IMR-90 (cell line): ENCODE measurements around the gene TMEM205. TPM values are rescaled to one million over a fixed set of nuclear protein-coding genes. Genes with fewer than 3 reads are reported as not detected.
A peak's percentile ranks its signal among the peaks of the same experiment; 100 is the strongest.

Source experiments
- ATAC-seq: fragments of 200-7000 bp; cut with Tn5 transposase; 2 replicates; pipeline ENCODE4 v1.9.1; 2020; ENCODE audit warnings: low read depth, mild to moderate bottlenecking, moderate library complexity
- BruUV-seq: library from RNA; stranded (reverse); fragments of 400-500 nt; replicated peaks from 2 replicates; lab custom pipeline; 2021; lab: Mats Ljungman, UMichigan
- CTCF ChIA-PET: fragments of 300-600 bp; formaldehyde crosslinking; extraction: SDS; loops from one replicate; lab custom pipeline; 2021; ENCODE audit warnings: antibody characterized with exemption; lab: Yijun Ruan, JAX
- POLR2A ChIA-PET: fragments of 300-600 bp; sonication (Branson Sonifier 250); formaldehyde crosslinking; loops from one replicate; lab custom pipeline; 2022; ENCODE audit warnings: antibody characterized with exemption; ENCODE audit not compliant: unreplicated experiment; lab: Charles Lee
- DNase-seq: peaks from one replicate; pipeline ENCODE4 v3.0.0; 2013
- H2AFZ ChIP-seq: replicated peaks from 2 replicates; pipeline ENCODE3; 2013; ENCODE audit warnings: low read length, mild to moderate bottlenecking; ENCODE audit not compliant: poor library complexity
- H2AK5ac ChIP-seq: 2 replicates; pipeline ENCODE4 v1.6.1; 2013; ENCODE audit warnings: low read depth, low read length, inconsistent platforms
- H2AK9ac ChIP-seq: replicated peaks from 2 replicates; pipeline ENCODE3; 2013; ENCODE audit warnings: mild to moderate bottlenecking, low read depth, low read length, moderate library complexity; ENCODE audit not compliant: poor library complexity
- H2BK120ac ChIP-seq: 2 replicates; pipeline ENCODE4 v1.6.1; 2013; ENCODE audit warnings: low read depth, low read length, inconsistent platforms
- H2BK15ac ChIP-seq: 3 replicates; pipeline ENCODE4 v1.6.1; 2013; ENCODE audit warnings: low read depth, low read length, inconsistent platforms
- H2BK20ac ChIP-seq: 2 replicates; pipeline ENCODE4 v1.6.1; 2013; ENCODE audit warnings: low read depth, mild to moderate bottlenecking, inconsistent platforms, low read length, moderate library complexity
- H2BK5ac ChIP-seq: 2 replicates; pipeline ENCODE4 v1.6.1; 2013; ENCODE audit warnings: mild to moderate bottlenecking, low read depth, low read length, inconsistent platforms; ENCODE audit not compliant: poor library complexity, severe bottlenecking
- H3K14ac ChIP-seq: replicated peaks from 2 replicates; pipeline ENCODE4 v1.6.1; 2013; ENCODE audit warnings: low read depth, low read length, inconsistent platforms
- H3K18ac ChIP-seq: 2 replicates; pipeline ENCODE4 v1.6.1; 2013; ENCODE audit warnings: low read depth, low read length, control low read depth
- H3K23ac ChIP-seq: 2 replicates; pipeline ENCODE4 v1.6.1; 2013; ENCODE audit warnings: low read depth, low read length, inconsistent platforms
- H3K27ac ChIP-seq: 2 replicates; pipeline ENCODE4 v1.5.1; 2013; ENCODE audit warnings: mild to moderate bottlenecking, control low read depth, low read length; ENCODE audit not compliant: insufficient read depth
- H3K27me3 ChIP-seq: 2 replicates; pipeline ENCODE4 v1.6.1; 2013; ENCODE audit warnings: low read length; ENCODE audit not compliant: control insufficient read depth, insufficient read depth
- H3K36me3 ChIP-seq: 2 replicates; pipeline ENCODE4 v1.6.1; 2013; ENCODE audit warnings: low read length, mixed read lengths; ENCODE audit not compliant: control insufficient read depth, insufficient read depth
- H3K4ac ChIP-seq: 2 replicates; pipeline ENCODE4 v1.6.1; 2013; ENCODE audit warnings: low read depth, low read length, inconsistent platforms
- H3K4me1 ChIP-seq: 2 replicates; pipeline ENCODE4 v1.6.1; 2013; ENCODE audit warnings: low read length, mixed read lengths; ENCODE audit not compliant: control insufficient read depth, insufficient read depth
- H3K4me2 ChIP-seq: 2 replicates; pipeline ENCODE4 v1.6.1; 2013; ENCODE audit warnings: low read depth, mild to moderate bottlenecking, control low read depth, low read length, moderate library complexity
- H3K4me3 ChIP-seq: 2 replicates; pipeline ENCODE4 v1.5.1; 2013; ENCODE audit warnings: low read depth, mild to moderate bottlenecking, control low read depth, low read length, moderate library complexity; ENCODE audit not compliant: insufficient read depth
- H3K56ac ChIP-seq: 2 replicates; pipeline ENCODE4 v1.6.1; 2013; ENCODE audit warnings: low read length, inconsistent platforms; ENCODE audit not compliant: insufficient read depth; ENCODE audit errors: extremely low read depth
- H3K79me1 ChIP-seq, 2 experiments: 2 replicates each; pipeline ENCODE4 v1.6.1; 2013; ENCODE audit warnings: low read length in 2 of 2, inconsistent platforms in 1 of 2, low read depth in 1 of 2
- H3K9ac ChIP-seq: 2 replicates; pipeline ENCODE4 v1.6.1; 2013; ENCODE audit warnings: low read depth, low read length, control low read depth
- H3K9me1 ChIP-seq: 2 replicates; pipeline ENCODE4 v1.6.1; 2013; ENCODE audit warnings: low read length, inconsistent platforms; ENCODE audit not compliant: insufficient read depth
- H3K9me3 ChIP-seq: 2 replicates; pipeline ENCODE4 v1.6.1; 2013; ENCODE audit warnings: low read length; ENCODE audit not compliant: control insufficient read depth, insufficient read depth
- H4K20me1 ChIP-seq: 2 replicates; pipeline ENCODE4 v1.6.1; 2013; ENCODE audit warnings: low read length, inconsistent platforms; ENCODE audit not compliant: insufficient read depth
- H4K5ac ChIP-seq: 2 replicates; pipeline ENCODE4 v1.6.1; 2013; ENCODE audit warnings: mild to moderate bottlenecking, low read depth, low read length, control low read depth
- H4K8ac ChIP-seq, 2 experiments: 2 replicates each; pipeline ENCODE4 v1.6.1; 2013; ENCODE audit warnings: low read depth in 2 of 2, low read length in 2 of 2, control low read depth in 1 of 2, inconsistent platforms in 1 of 2
- H4K91ac ChIP-seq: 2 replicates; pipeline ENCODE4 v1.6.1; 2013; ENCODE audit warnings: low read depth, low read length, inconsistent platforms; ENCODE audit not compliant: insufficient read depth
- CEBPB ChIP-seq: IDR thresholded peaks from 2 replicates; pipeline ENCODE4 v1.6.1; 2012; ENCODE audit warnings: low read depth, low read length, improper control_type of control experiment
- CHD1 ChIP-seq: IDR thresholded peaks from 2 replicates; pipeline ENCODE4 v1.6.1; 2012; ENCODE audit warnings: low read depth, low read length, improper control_type of control experiment
- CTCF ChIP-seq: conservative IDR thresholded peaks from 2 replicates; pipeline ENCODE4 v1.5.1; 2012; ENCODE audit warnings: mild to moderate bottlenecking, low read depth, low read length, improper control_type of control experiment
- FOS ChIP-seq: fragments of 150-350 bp; IDR thresholded peaks from 2 replicates; pipeline ENCODE4 v1.6.1; 2016; ENCODE audit warnings: low read depth, low read length
- MAFK ChIP-seq: IDR thresholded peaks from 2 replicates; pipeline ENCODE4 v1.6.1; 2012; ENCODE audit warnings: low read depth, low read length, improper control_type of control experiment
- MAZ ChIP-seq: IDR thresholded peaks from 2 replicates; pipeline ENCODE4 v1.6.1; 2012; ENCODE audit warnings: low read depth, mild to moderate bottlenecking, low read length, improper control_type of control experiment, moderate library complexity, borderline replicate concordance
- MXI1 ChIP-seq: IDR thresholded peaks from 2 replicates; pipeline ENCODE4 v1.6.1; 2012; ENCODE audit warnings: low read depth, mild to moderate bottlenecking, low read length, moderate library complexity, borderline replicate concordance
- NFE2L2 ChIP-seq: fragments of 150-350 bp; IDR thresholded peaks from 2 replicates; pipeline ENCODE4 v1.6.1; 2016; ENCODE audit warnings: low read depth, mild to moderate bottlenecking, low read length
- POLR2A ChIP-seq: IDR thresholded peaks from 2 replicates; pipeline ENCODE4 v1.6.1; 2012; ENCODE audit warnings: mild to moderate bottlenecking, low read depth, low read length
- RAD21 ChIP-seq: IDR thresholded peaks from 2 replicates; pipeline ENCODE4 v1.6.1; 2012; ENCODE audit warnings: low read length, improper control_type of control experiment
- RCOR1 ChIP-seq: IDR thresholded peaks from 2 replicates; pipeline ENCODE4 v1.6.1; 2012; ENCODE audit warnings: mild to moderate bottlenecking, low read length, improper control_type of control experiment; ENCODE audit not compliant: insufficient replicate concordance
- WGBS, 2 experiments: methylation state at CpG; one replicate each; pipeline versions ENCODE4 v1.1.5 to v1.1.7; 2013; ENCODE audit warnings: missing lambda C conversion rate in 2 of 2; ENCODE audit not compliant: insufficient read length in 1 of 2; ENCODE audit errors: extremely low coverage in 2 of 2; 5-methylcytosine and 5-hydroxymethylcytosine counted together
- dilution Hi-C: fragments of 300-500 bp; cut with HindIII; formaldehyde crosslinking; loops from one replicate; pipeline ENCODE4 v1.14.3; 2018; ENCODE audit warnings: low sequenced_read_pairs; ENCODE audit not compliant: unreplicated experiment
- in situ Hi-C: fragments of 300-500 bp; cut with MboI; formaldehyde crosslinking; loops from 3 replicates; pipeline ENCODE4 v1.14.3; 2019; ENCODE audit warnings: low sequenced_read_pairs, inconsistent platforms, mixed read lengths
- intact Hi-C: fragments of 100-400 bp; cut with micrococcal nuclease; formaldehyde crosslinking; loops from 2 replicates; pipeline ENCODE4 v1.10.0; 2022
- polyA plus RNA-seq, 3 experiments: library from polyadenylated mRNA; depleted of rRNA; stranded (reverse); fragments of >200 nt; gene quantifications; 2 replicates each; pipeline ENCODE4 v1.2.3, GENCODE V29; 2012; ENCODE audit warnings: low replicate concordance in 1 of 3
- total RNA-seq: library from RNA; depleted of rRNA; stranded (reverse); fragments of >200 nt; gene quantifications from 2 replicates; pipeline ENCODE4 v1.2.3, GENCODE V29; 2012
- TF ChIP-seq, protein P1 (sequence below): fragments of 150-350 bp; IDR thresholded peaks from 2 replicates; pipeline ENCODE4 v1.6.1; 2016; ENCODE audit warnings: low read depth, mild to moderate bottlenecking, low read length, moderate library complexity, borderline replicate concordance
- TF ChIP-seq, protein P2 (sequence below): fragments of 150-350 bp; IDR thresholded peaks from 2 replicates; pipeline ENCODE4 v1.6.1; 2017; ENCODE audit warnings: mild to moderate bottlenecking, antibody characterized with exemption, low read length, low read depth

TMEM205 gene
- total and polyA plus RNA-seq, 2 of the 4 experiments (the other 2 are of a cell fraction): 110 to 136 TPM

GRCh38 chr19:11361037-11361770 is 15.1 kb upstream of the TMEM205 start:
- in situ Hi-C loops (no loop called here), intact Hi-C loops (no loop called here), dilution Hi-C loops (no loop called here)
- Histone ChIP-seq H2BK15ac (no peak overlapping the region), H3K27ac (no peak overlapping the region), H3K23ac (no peak overlapping the region), H4K20me1 (peaks cover 12% of the 10 kb centered on the region), H2BK120ac (no peak overlapping the region), H3K36me3 (peaks cover 39% of the 10 kb centered on the region), H3K56ac (no peak overlapping the region), H3K27me3 (no peaks in the 10 kb centered on the region), H3K4ac (no peak overlapping the region), H3K9ac (no peak overlapping the region), H3K79me1 (peaks cover 6 to 13% of the 10 kb centered on the region in 2 experiments; a peak in 3 of 4 replicates), H3K14ac (no peak overlapping the region), H4K8ac (no peak overlapping the region), H3K9me3 (no peaks in the 10 kb centered on the region), H2AK9ac (peak overlapping the region; percentile 24), H3K18ac (no peak overlapping the region), H2AFZ (no peak overlapping the region), H4K91ac (no peak overlapping the region), H4K5ac (no peak overlapping the region), H3K4me3 (no peak overlapping the region), H3K9me1 (peaks cover 15% of the 10 kb centered on the region), H3K4me2 (no peak overlapping the region), H2BK5ac (no peak overlapping the region), H3K4me1 (peaks cover 3% of the 10 kb centered on the region), H2BK20ac (no peak overlapping the region), H2AK5ac (no peak overlapping the region)
- ChIA-PET CTCF (no interaction called here), POLR2A (interaction anchor here (0.8 kb wide), 1 partner anchor 43 kb away, joined by 3 read pairs; no protein-coding TSS in a partner anchor)
- peak; percentile 48; the same call in 1 of the 2 replicates for ATAC-seq
- TF ChIP-seq NFE2L2: no peak
- TF ChIP-seq, protein P1, sequence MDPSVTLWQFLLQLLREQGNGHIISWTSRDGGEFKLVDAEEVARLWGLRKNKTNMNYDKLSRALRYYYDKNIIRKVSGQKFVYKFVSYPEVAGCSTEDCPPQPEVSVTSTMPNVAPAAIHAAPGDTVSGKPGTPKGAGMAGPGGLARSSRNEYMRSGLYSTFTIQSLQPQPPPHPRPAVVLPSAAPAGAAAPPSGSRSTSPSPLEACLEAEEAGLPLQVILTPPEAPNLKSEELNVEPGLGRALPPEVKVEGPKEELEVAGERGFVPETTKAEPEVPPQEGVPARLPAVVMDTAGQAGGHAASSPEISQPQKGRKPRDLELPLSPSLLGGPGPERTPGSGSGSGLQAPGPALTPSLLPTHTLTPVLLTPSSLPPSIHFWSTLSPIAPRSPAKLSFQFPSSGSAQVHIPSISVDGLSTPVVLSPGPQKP: no peak
- TF ChIP-seq MXI1: no peak
- TF ChIP-seq, protein P2, sequence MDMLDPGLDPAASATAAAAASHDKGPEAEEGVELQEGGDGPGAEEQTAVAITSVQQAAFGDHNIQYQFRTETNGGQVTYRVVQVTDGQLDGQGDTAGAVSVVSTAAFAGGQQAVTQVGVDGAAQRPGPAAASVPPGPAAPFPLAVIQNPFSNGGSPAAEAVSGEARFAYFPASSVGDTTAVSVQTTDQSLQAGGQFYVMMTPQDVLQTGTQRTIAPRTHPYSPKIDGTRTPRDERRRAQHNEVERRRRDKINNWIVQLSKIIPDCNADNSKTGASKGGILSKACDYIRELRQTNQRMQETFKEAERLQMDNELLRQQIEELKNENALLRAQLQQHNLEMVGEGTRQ: no peak
- TF ChIP-seq POLR2A: no peak
- TF ChIP-seq FOS: no peak
- no peak for TF ChIP-seq RAD21
- no peak for TF ChIP-seq CEBPB
- TF ChIP-seq CHD1: no peak
- TF ChIP-seq CTCF: no peak
- TF ChIP-seq MAFK: no peak
- no peak for TF ChIP-seq RCOR1
- TF ChIP-seq MAZ: no peak
- no peak for DNase-seq
- 76% methylated on average over 39 of the region's 43 CpGs; no CpG with 5 or more reads in 1 of the 2 experiments for WGBS, 2 experiments
- no TSS peak for BruUV-seq
